SH-SY5Y (cell line): ENCODE data around the gene PTGER3.

Experiments used
- GATA2 ChIP-seq: IDR thresholded peaks from 2 replicates; pipeline ENCODE4 v1.6.1; 2011; ENCODE audit warnings: mild to moderate bottlenecking, low read depth, low read length
- GATA3 ChIP-seq: IDR thresholded peaks from 2 replicates; pipeline ENCODE4 v1.6.1; 2011; ENCODE audit warnings: low read depth, mild to moderate bottlenecking, low read length, moderate library complexity

- TF ChIP-seq GATA3 = no peak
- TF ChIP-seq GATA2 = no peak
These were observed 69.0 kb downstream of the PTGER3 start for GRCh38 chr1:70978623-70979022.
